ENCODE data around the gene TRMT112.

- TF ChIP-seq CTCF (conservative IDR thresholded peaks at IDR 0.05 in 1 of 2, IDR thresholded peaks at IDR 0.05 in 1 of 2; ENCODE audit: extremely low read depth in 1 of 2, insufficient read depth in 1 of 2, low read depth in 1 of 2, low read length in 2 of 2) (no peak), EZH2 (IDR thresholded peaks at IDR 0.05; ENCODE audit: borderline replicate concordance, low read length) (no peak)
Observed at GRCh38 chr11:64318766-64319761, 1.7 kb upstream of the TRMT112 start.
